ENCODE results near the gene NRXN3. TPM values are rescaled to one million over a fixed set of nuclear protein-coding genes. Genes with fewer than 3 reads are reported as not detected.

The NRXN3 gene
- total RNA-seq, 1 donor from 2014 or later: 5.9 TPM

GRCh38 chr14:79573486-79573885 lies 1403.3 kb downstream of the NRXN3 start:
- no peaks in the 10 kb centered on the region for H3K9me3 Mint-ChIP-seq
- H3K27me3 Mint-ChIP-seq (ENCODE audit: insufficient read depth, low read depth): no peaks in the 10 kb centered on the region
- peaks cover 22% of the 10 kb centered on the region for H3F3A ChIP-seq (ENCODE audit: low read depth)
- H3K4me3 Mint-ChIP-seq: no peak overlapping the region
- H3K27me3 ChIP-seq: no peaks in the 10 kb centered on the region
- peaks cover 6% of the 10 kb centered on the region for H3K36me3 ChIP-seq
- H3K27ac ChIP-seq: no peak overlapping the region
- H3K9ac ChIP-seq: no peak overlapping the region
- H3K4me1 ChIP-seq: peaks cover 78% of the 10 kb centered on the region
- H4K20me1 ChIP-seq (ENCODE audit: low read depth): no peaks in the 10 kb centered on the region
- no peak for TF ChIP-seq EZH2phosphoT487 (IDR thresholded peaks at IDR 0.05)
- no peak for TF ChIP-seq CTCF (IDR thresholded peaks at IDR 0.05)
- TF ChIP-seq EZH2 (IDR thresholded peaks at IDR 0.05): no peak
- DNase-seq (ENCODE audit: low spot score): no peak
- H3K36me3 Mint-ChIP-seq: no peaks in the 10 kb centered on the region
- H3K79me2 ChIP-seq (ENCODE audit: low read depth): no peaks in the 10 kb centered on the region
- no peak overlapping the region for H3K4me3 ChIP-seq
- H3K9me3 ChIP-seq (ENCODE audit: low read depth): no peaks in the 10 kb centered on the region
- peaks cover 51% of the 10 kb centered on the region for H3K4me1 Mint-ChIP-seq
- no peak overlapping the region for H2AFZ ChIP-seq (replicated peaks)
- H3K27ac Mint-ChIP-seq: no peak overlapping the region
- H3K4me2 ChIP-seq: no peak overlapping the region

GRCh38 chr14:79575032-79575431 lies 1404.9 kb downstream of the NRXN3 start:
- Histone ChIP-seq H3K36me3 (peaks cover 6% of the 10 kb centered on the region), H3K9me3 (ENCODE audit: low read depth) (no peaks in the 10 kb centered on the region), H2AFZ (replicated peaks) (no peak overlapping the region), H4K20me1 (ENCODE audit: low read depth) (no peaks in the 10 kb centered on the region), H3F3A (ENCODE audit: low read depth) (peaks cover 16% of the 10 kb centered on the region), H3K4me1 (peaks cover 70% of the 10 kb centered on the region), H3K27ac (peak overlapping the region; percentile 59), H3K4me2 (peak overlapping the region; percentile 67), H3K4me3 (no peak overlapping the region), H3K9ac (no peak overlapping the region), H3K27me3 (no peaks in the 10 kb centered on the region), H3K79me2 (ENCODE audit: low read depth) (no peaks in the 10 kb centered on the region)
- H3K27me3 Mint-ChIP-seq (ENCODE audit: insufficient read depth, low read depth): no peaks in the 10 kb centered on the region
- no peak overlapping the region for H3K4me3 Mint-ChIP-seq
- no peak for TF ChIP-seq EZH2phosphoT487 (IDR thresholded peaks at IDR 0.05)
- TF ChIP-seq CTCF (IDR thresholded peaks at IDR 0.05): no peak
- no peak for TF ChIP-seq EZH2 (IDR thresholded peaks at IDR 0.05)
- no peaks in the 10 kb centered on the region for H3K36me3 Mint-ChIP-seq
- H3K27ac Mint-ChIP-seq: no peak overlapping the region
- DNase-seq (ENCODE audit: low spot score): peak; percentile 71
- H3K4me1 Mint-ChIP-seq: peaks cover 48% of the 10 kb centered on the region
- no peaks in the 10 kb centered on the region for H3K9me3 Mint-ChIP-seq

GRCh38 chr14:79576424-79576823 lies 1406.3 kb downstream of the NRXN3 start:
- H3K36me3 Mint-ChIP-seq: no peaks in the 10 kb centered on the region
- H3K27ac ChIP-seq: peak overlapping the region; percentile 65
- no peak overlapping the region for H3K4me3 ChIP-seq
- peaks cover 3% of the 10 kb centered on the region for H3F3A ChIP-seq (ENCODE audit: low read depth)
- no peaks in the 10 kb centered on the region for H4K20me1 ChIP-seq (ENCODE audit: low read depth)
- H3K27me3 Mint-ChIP-seq (ENCODE audit: insufficient read depth, low read depth): peaks cover 3% of the 10 kb centered on the region
- no peaks in the 10 kb centered on the region for H3K9me3 Mint-ChIP-seq
- no peaks in the 10 kb centered on the region for H3K79me2 ChIP-seq (ENCODE audit: low read depth)
- H3K27me3 ChIP-seq: no peaks in the 10 kb centered on the region
- no peak for TF ChIP-seq EZH2phosphoT487 (IDR thresholded peaks at IDR 0.05)
- TF ChIP-seq EZH2 (IDR thresholded peaks at IDR 0.05): no peak
- no peak for TF ChIP-seq CTCF (IDR thresholded peaks at IDR 0.05)
- no peak overlapping the region for H3K27ac Mint-ChIP-seq
- peaks cover 44% of the 10 kb centered on the region for H3K4me1 Mint-ChIP-seq
- H3K36me3 ChIP-seq: peaks cover 6% of the 10 kb centered on the region
- no peak overlapping the region for H3K9ac ChIP-seq
- H2AFZ ChIP-seq (replicated peaks): no peak overlapping the region
- H3K4me3 Mint-ChIP-seq: no peak overlapping the region
- peaks cover 70% of the 10 kb centered on the region for H3K4me1 ChIP-seq
- no peak for DNase-seq (ENCODE audit: low spot score)
- H3K4me2 ChIP-seq: peak overlapping the region; percentile 67
- no peaks in the 10 kb centered on the region for H3K9me3 ChIP-seq (ENCODE audit: low read depth)
